ENCODE data around the gene USP50.

- no peak for TF ChIP-seq CTCF (IDR thresholded peaks at IDR 0.05)
- TF ChIP-seq POLR2A (IDR thresholded peaks at IDR 0.05): no peak
Measured at GRCh38 chr15:50463423-50464358, 82.8 kb downstream of the USP50 start.

Data from thyroid gland (tissue), 4 donors.